Fibroblast of peridontal ligament (primary cell): ENCODE measurements around the gene SBNO2.

Source experiments
- DNase-seq: peaks from one replicate; pipeline ENCODE4 v3.0.0-alpha.2; 2010; ENCODE audit errors: extremely low read depth

The SBNO2 gene

DNA sequence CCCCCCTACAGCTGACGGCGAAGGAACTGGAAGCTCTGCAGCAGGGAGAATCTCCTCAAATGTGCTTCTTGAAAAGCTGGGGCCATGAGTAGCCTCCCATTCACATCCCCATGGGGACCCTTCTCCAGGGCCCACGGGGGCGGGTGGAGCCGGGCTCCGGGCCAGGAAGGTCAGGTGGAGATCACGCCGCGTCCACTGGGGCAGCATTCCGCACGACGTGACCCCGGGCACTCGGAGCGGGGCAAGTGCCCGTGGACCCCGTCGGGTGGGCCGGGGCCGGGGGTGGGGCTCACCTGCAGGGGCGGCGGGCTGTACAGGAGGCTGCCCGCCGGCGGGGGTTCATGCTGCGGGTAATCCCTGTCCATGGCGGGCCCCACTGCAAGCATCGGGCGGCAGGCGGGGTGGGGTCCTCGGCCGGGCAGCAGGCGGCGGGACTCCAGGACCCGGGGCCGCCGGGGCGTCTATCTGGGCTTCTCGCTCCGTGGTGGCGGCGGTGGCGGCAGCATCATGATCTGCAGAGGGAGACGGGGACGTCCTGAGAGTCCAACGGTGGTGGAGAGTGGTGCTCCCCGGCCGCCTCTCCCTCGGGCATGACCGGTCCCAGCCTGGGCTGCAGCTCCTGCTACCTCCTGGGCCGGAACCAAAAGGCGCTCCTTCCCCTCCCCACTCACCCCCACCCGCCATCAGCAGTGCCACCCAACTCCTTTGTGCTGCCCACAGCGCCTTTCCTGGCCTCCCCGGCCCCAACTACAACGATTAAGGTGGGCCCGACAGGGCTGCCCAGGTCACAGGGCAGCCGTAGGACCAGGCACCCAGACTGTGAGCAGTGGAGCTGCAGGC lies 20.0 kb downstream of the SBNO2 start:
- no peak for DNase-seq

DNA sequence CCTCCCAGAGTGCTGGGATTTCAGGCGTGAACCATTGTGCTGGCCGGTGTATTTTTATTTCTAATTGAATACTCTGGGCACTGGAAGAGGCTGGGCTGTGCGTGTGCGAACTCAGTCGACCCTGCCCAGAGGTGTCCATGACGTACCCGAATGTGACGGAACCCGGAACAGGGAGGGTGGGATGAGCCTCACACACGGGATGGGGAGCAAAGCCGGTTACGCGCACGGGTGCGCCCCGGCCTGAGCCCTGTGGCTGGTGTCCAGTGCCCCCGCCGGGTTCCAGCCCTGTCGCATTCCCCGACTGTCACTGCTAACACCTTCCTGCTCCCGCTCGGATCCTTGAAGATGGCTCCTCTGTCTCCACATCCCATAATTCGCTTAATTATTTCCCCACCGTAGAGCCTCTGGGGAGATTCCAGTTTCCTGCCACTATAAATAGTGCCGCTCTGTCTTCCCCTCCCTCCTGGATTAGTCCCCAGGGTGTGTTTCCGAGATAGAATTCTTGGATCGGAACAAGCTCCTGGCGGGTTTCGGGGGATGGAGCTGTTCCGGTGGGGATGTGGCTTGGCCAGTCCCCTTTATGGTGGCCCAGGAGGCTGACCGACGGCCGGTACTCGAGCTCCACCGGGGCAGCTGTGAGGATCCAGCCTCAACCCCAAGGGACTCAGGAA lies 22.0 kb downstream of the SBNO2 start:
- DNase-seq, result no peak

- no peak for DNase-seq
These were observed 22.9 kb downstream of the SBNO2 start for GRCh38 chr19:1151037-1151724.

DNA sequence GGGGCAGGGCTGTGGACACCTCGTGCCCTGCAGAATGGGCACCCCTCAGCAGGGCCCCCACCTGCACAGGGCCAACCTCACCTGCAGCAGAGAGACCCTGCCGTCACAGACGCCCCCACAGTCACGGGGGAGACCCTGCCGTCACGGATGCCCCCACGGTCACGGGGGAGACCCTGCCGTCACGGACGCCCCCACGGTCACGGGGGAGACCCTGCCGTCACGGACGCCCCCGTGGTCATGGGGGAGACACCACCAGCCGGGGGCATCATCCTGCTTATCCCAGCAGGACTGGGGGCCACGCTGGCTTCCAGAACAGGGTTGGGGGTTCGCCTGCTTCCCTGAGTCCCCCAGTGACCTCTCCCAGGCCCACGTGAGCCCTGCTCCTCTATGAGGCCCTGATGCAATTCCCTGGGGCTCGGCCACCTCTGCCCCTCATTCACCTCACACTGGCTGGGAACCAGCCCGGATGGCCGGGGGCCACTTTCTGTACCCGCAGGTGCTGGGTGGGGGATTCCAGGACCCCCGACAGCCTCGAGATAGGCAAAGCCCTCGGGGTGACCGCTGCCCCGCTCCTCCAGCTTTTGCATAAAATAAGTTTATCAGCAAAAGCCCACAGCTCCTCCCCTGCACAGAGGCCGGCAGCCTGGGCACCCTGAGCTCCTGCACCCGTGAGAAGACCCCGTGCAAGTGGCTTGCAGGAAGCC lies 23.6 kb downstream of the SBNO2 start:
- no peak for DNase-seq

DNA sequence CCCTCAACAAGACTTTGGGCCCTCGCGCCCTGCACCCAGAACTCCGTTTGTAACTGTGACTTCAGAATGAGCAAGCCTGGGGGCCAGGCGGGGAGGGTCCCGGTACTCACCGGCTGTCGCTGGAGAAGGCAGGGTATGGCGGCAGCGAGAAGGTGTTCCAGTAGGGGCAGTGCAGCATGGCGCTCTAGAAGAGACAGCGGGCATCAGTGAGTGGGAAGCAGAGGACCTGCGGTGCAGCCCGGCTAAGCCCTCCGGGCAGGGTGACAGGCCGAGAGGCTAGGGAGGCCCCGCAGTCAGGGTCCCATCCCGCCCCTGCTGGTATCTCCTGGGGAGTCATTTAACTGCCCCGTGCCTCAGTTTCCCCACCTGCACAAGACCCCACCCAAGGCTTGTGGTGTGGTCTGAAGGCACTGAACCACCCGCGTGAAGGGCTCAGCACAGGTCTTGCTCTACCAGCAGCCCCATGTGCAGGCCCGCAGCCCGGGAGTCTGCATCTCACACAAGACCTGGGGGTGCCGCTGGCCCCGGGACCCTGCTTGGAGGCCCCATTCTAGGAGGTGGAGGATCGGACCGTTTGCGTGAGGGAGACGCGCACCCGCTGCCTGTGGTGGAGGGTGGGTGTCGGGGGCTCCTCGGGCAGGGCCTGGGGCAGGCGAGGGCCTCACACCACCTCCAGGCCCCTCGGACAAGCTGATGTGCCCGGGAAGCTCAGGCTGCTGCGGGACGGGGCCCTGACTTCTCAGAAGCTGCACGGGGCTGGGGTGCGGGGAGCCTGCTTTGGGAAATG lies 24.6 kb downstream of the SBNO2 start:
- no peak for DNase-seq

DNA sequence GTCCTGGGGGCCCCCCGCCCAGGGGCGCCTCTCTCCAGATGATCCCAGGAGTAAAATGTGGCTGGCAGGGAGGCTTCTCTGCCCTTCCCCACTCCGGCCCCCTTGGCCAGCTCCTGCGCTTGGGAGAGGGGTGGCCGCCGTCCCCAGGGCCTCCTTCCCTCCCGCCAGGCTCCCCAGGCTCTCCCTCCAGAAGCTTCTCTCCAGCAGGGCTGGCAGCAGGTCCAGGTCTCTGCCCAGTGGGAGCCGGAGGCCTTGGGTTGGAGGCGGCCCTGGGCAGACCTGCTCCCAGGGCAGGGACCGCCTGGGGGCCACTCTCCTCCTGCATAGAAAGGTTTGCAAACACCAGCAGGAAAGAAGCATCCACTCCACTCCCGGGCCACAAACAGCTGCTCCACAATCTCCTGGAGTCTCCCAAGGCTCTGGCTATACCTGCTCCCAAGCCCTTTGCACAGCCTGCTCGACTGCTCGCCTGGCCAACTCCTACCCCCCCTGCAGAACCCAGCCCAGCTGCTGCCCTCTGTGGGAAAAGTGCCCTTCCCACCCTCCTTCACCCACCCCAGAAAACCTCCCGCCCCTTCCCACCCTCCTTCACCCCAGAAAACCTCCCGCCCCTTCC lies 26.0 kb downstream of the SBNO2 start:
- DNase-seq, result no peak

DNA sequence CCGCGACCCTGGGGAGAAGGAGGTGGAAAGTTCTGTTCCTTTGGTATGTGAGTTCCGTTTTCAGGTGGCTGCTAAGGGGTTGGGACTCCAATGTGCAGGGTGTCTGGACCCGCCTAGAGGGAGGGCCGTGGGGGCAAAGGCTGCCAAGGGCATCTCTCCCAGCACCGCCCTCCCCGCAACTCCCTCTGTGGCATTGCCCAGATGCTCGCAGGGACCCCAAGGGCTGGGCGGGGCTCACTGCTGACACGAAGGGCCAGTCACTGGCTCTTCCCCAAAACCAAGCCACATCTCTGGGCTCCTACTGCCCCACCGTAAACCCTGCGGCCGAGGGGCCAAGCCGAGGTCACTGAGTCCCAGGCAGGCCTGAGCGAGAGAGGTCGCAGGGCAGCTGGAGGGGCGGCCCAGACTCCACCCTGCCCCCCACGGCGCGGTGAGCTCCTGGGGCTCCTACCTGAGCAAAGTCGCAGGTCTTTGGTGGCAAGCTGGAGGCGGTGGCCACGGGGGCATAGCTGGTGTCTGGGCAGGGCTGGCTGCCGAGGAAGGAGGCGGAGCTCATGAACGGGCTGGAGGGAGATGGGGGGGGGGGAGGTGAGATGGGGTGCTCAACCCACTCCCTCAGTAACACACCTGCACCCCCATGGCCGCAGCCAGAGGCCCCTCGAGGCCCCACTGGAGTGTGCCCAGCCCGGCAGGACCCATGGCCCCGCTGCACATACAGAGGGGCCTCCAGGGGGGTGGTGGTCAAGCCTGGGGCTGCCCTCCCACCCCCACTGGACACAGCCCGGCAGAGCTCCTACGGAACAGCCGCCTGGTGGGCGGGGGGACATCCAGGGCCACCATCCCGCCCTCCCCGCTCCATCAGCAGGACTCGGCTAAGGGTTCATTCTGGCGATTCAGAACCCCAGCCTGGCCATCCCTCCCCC lies 26.9 kb downstream of the SBNO2 start:
- DNase-seq, result no peak

- DNase-seq, result no peak
These were observed 27.7 kb downstream of the SBNO2 start for GRCh38 chr19:1146412-1146699.

- DNase-seq, result no peak
These were observed 28.2 kb downstream of the SBNO2 start for GRCh38 chr19:1145635-1146411.

GRCh38 chr19:1144741-1145140 lies 29.3 kb downstream of the SBNO2 start:
- DNase-seq, result no peak

- DNase-seq, result no peak
These were observed 30.2 kb downstream of the SBNO2 start for GRCh38 chr19:1143828-1144399.

DNA sequence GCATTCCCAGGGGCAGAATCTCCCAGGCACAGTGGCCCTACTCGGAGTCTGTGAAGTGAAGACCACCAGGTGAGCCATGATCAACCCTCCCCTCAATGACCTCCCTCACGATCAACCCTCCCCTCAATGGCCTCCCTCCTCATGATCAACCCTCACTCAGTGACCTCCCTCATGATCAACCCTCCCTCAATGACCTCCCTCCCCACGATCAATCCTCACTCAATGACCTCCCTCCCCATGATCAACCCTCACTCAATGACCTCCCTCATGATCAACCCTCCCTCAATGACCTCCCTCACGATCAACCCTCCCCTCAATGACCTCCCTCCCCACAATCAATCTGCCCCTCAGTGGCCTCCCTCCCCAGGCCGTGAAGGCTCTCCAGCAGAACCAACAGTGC lies 32.1 kb downstream of the SBNO2 start:
- DNase-seq, result no peak

DNA sequence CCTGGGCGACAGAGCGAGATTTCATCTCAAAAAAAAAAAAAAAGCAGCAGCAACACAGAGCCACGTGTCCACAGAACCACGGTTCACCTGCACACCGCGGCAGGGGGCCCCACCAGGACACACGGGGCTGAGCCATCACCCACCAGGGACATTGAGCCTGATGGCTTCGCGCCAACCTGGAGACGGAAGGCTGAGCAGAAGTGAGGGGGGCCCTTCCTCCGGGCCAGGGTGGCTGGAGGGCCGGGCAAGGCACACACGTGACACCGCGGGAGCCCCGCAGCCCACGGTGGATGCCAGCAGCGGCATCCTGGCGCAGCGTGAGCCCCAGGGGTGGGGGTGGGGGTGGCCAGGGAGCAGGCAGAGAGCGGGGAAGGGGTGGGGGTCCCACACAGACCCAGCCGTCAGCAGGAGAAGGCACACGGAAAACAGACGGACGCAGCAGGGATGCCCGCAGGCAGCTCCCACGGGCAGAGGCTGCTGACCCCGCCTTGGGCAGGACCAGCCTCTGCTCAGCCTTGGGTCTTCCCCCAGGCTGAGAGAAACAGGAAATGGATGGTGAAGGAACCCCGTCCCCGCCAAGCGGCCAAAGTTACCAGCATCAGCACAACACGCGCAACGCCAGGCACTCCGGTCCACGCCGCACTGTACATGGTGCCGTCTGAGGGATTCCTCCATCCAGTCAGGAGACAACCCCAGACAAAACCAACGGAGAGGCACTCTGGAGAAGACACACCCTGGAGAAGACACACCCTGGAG lies 33.6 kb downstream of the SBNO2 start:
- no peak for DNase-seq

- no peak for DNase-seq
These were observed 34.9 kb downstream of the SBNO2 start for GRCh38 chr19:1139126-1139525.

DNA sequence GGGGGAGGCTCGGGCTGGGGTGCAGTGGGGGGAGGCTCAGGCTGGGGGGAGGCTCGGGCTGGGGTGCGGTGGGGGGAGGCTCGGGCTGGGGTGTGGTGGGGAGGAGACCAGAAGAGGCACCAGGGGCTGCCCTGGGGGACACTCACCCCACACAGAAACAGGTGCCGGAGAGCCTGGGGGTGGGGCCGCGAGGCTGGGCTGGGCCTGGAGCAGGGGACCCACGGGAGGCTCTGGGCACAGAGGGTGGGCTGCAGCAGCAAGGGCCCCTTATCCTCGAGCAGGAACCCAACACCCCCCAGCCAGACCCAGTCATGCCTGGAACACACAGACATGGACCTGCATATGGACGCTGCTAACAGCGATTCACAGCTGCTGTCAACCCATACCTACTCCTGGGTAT lies 35.9 kb downstream of the SBNO2 start:
- DNase-seq, result no peak

DNA sequence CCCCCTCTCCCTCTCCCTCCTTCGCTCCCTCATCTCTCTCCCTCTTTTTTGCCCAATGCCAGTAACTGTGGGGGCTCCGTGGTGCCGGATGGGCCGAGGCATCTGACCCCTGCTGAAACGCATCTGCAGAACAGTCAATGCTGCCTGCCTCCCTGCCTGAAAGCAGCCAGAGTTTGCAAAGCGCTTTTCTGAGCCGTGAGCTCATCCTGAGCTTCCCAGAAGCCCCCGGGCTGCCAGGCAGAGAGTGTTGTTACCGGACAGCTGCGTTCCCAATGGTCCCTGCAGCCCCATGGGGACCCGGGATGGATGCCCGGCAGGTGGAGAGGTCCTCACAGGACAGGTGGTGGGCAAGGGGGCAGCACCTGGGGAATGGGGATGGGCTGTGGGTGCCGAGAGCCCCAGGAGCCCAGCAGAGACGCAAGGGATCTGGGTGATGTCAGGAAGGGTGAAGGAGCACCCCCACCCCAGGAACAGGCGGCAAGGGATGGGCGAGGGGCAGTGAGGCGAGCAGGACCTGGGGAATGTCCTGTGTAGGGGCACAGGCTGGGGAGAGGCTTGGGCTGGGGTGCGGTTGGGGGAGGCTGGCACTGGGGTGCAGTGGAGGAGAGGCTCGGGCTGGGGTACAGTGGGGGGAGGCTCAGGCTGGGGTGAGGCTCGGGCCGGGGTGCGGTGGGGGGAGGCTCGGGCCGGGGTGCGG lies 37.3 kb downstream of the SBNO2 start:
- no peak for DNase-seq

DNA sequence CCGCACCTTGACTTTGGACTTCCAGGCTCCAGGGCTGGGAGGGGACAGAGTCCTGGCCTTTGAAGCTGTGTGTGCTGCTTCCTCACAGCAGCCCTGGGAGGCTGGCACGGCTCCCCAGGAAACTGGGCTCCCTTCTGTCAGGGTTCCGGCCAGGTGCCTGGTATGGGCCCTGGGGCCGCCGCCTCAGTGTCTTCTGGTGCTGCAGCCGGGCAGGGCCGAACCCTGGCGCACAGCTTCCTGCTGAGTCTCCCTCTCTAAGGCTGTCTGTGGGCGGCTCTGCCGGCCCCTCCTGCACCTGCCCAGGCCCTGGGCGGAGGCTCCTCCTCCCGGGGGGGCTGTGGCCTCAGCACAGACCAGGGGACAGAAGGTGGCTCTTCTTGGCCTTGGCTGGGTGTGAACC lies 37.9 kb downstream of the SBNO2 start:
- no peak for DNase-seq

DNA sequence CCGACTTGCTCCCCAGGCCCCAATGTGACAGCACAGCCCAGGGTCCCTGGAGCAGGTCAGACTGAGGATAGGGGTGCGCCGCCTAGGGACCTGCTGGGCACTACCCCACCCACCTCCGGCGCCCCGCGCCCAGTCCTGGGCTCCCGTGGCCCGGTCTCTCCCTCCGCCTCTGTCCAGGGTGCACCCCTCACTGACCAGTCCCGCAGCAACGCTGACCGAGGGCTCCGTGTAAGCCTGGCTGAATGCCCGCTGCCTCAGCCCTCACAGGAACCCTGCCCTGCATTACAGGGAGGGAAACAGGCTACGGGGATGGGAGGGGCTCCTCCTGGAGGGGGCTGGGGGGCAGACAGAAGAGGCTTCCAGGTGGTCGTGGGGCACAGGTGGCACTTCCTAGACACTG lies 38.6 kb downstream of the SBNO2 start:
- no peak for DNase-seq
